Neural progenitor cell (in vitro differentiated cells): ENCODE data around the gene PLCH2.

ENCODE experiments used
- EZH2 ChIP-seq: fragments of 200-600 bp; sonication (generic); IDR thresholded peaks from 2 replicates; pipeline ENCODE4 v1.6.1; 2017; ENCODE audit warnings: antibody characterized with exemption, mild to moderate bottlenecking, moderate library complexity
- EZH2phosphoT487 ChIP-seq: fragments of 200-600 bp; sonication (generic); IDR thresholded peaks from 2 replicates; pipeline ENCODE4 v1.6.1; 2017; ENCODE audit warnings: antibody characterized with exemption
- TF ChIP-seq, protein P1 (sequence below): fragments of 200-600 bp; sonication (generic); IDR thresholded peaks from 2 replicates; pipeline ENCODE4 v1.5.1; 2017; ENCODE audit warnings: antibody characterized with exemption, mild to moderate bottlenecking

DNA sequence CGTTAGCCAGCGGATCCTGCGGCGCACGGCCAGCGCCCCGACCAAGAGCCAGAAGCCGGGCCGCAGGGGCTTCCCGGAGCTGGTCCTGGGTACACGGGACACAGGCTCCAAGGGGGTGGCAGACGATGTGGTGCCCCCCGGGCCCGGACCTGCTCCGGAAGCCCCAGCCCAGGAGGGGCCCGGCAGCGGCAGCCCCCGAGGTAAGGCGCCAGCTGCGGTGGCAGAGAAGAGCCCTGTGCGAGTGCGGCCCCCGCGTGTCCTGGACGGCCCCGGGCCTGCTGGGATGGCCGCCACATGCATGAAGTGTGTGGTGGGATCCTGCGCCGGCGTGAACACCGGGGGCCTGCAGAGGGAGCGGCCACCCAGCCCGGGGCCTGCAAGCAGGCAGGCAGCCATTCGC lies 26.1 kb downstream of the PLCH2 start:
- TF ChIP-seq EZH2 (no peak), EZH2phosphoT487 (no peak)
- TF ChIP-seq, protein P1, sequence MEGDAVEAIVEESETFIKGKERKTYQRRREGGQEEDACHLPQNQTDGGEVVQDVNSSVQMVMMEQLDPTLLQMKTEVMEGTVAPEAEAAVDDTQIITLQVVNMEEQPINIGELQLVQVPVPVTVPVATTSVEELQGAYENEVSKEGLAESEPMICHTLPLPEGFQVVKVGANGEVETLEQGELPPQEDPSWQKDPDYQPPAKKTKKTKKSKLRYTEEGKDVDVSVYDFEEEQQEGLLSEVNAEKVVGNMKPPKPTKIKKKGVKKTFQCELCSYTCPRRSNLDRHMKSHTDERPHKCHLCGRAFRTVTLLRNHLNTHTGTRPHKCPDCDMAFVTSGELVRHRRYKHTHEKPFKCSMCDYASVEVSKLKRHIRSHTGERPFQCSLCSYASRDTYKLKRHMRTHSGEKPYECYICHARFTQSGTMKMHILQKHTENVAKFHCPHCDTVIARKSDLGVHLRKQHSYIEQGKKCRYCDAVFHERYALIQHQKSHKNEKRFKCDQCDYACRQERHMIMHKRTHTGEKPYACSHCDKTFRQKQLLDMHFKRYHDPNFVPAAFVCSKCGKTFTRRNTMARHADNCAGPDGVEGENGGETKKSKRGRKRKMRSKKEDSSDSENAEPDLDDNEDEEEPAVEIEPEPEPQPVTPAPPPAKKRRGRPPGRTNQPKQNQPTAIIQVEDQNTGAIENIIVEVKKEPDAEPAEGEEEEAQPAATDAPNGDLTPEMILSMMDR, result no peak
